ENCODE measurements around the gene POF1B.

GRCh38 chrX:85243155-85243554 lies 136.3 kb downstream of the POF1B start:
- TF ChIP-seq EP300 (IDR thresholded peaks at IDR 0.05) (no peak), HMGXB4 (CRISPR knock-in tag; IDR thresholded peaks at IDR 0.05; ENCODE audit: borderline replicate concordance) (no peak), CTCF (IDR thresholded peaks at IDR 0.05) (no peak), CHD2 (IDR thresholded peaks at IDR 0.05; ENCODE audit: low read length, partially characterized antibody) (no peak), MYC (IDR thresholded peaks at IDR 0.05; ENCODE audit: borderline replicate concordance, low read length) (no peak), POLR2A (IDR thresholded peaks at IDR 0.05; ENCODE audit: low read length) (no peak), RFX5 (IDR thresholded peaks at IDR 0.05) (no peak), KDM5A (IDR thresholded peaks at IDR 0.05) (no peak), SREBF2 (IDR thresholded peaks at IDR 0.05) (no peak), KDM1A (IDR thresholded peaks at IDR 0.05; ENCODE audit: low read depth) (no peak), E2F6 (IDR thresholded peaks at IDR 0.05; ENCODE audit: borderline replicate concordance, low read depth) (no peak), RAD21 (conservative IDR thresholded peaks at IDR 0.05 in 1 of 2, IDR thresholded peaks at IDR 0.05 in 1 of 2) (no peak), NPAS2 (CRISPR knock-in tag; IDR thresholded peaks at IDR 0.05; ENCODE audit: borderline replicate concordance) (no peak)
